DMS153 (cell line): Measurements from ENCODE around the gene SIPA1L2.

Experiments used
- DNase-seq: peaks from one replicate; lab custom pipeline; 2025; lab: John Stamatoyannopoulos, UW

The SIPA1L2 gene

DNA sequence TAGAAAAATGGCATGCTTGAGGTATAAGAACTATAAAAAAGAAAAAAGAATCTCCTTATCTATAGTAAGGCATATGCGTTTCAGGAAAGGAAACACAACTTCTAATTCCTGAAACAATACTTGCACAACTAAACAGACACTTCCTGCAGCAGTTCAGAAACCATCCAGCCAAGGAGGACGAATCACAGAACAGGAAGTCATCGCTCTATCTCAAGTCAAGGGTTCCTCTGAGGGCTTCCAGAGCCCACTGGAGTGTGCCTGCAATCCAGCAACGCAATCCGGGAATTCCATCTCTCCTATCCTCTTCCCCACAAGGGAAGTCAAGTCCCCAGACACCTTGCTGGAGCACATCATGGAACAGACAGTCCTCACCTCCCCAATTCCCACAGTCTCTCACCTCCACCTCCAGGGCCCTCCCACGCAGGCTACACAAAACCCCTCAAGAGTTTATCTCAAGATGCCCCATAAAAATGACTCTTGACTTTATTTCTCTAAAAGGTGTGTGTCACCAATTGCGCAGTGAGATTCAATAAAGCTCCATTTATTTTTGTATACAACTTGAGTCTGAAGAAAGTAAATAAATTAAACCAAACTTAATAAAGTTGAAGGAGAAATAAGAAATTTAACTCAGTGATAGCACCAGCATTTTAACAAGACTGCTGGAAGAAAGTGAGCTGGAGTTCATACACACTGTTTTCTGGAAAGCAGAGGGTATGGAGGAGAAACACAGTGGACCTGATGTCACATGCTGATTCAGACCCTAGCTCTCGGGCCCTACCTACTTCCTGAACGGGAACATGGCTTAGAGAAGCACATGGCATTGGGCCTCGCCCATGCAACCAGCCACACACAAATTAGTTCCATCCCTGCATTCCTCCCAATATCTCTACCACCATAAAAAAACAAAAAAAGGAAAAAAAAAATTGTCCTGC is 39.9 kb downstream of the SIPA1L2 start:
- no peak for DNase-seq

DNA sequence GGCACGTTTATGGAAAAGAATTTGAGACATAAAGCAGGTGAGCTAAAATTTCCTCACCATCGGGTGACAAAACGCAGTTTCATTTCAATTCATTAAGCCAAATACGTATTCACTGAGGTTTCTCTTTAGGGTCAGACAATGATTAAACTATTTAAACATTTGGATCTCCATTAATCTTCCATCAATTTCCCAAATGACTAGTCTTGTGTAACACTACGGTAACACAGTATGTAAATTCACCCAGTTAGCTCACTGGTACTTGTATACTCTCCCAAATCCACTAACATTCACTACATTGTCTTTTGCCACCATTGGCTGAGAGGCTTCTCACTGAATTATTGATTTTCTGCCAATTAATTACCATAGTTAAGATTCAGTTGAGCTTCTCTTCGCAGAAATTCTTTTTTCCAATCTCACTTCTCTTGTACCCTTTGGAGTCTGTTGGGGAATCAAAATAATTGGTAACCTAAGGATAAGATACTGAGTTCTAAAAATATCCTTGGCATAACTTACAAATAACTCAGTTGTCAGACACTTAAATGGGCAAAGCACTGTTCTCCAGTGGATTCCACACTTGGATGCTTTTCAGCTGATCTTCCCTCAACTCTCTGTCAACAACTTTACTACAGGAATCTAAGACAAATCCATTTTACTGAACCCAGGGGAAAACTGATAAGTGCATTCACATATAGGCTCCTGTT is 40.7 kb downstream of the SIPA1L2 start:
- DNase-seq, result no peak

DNA sequence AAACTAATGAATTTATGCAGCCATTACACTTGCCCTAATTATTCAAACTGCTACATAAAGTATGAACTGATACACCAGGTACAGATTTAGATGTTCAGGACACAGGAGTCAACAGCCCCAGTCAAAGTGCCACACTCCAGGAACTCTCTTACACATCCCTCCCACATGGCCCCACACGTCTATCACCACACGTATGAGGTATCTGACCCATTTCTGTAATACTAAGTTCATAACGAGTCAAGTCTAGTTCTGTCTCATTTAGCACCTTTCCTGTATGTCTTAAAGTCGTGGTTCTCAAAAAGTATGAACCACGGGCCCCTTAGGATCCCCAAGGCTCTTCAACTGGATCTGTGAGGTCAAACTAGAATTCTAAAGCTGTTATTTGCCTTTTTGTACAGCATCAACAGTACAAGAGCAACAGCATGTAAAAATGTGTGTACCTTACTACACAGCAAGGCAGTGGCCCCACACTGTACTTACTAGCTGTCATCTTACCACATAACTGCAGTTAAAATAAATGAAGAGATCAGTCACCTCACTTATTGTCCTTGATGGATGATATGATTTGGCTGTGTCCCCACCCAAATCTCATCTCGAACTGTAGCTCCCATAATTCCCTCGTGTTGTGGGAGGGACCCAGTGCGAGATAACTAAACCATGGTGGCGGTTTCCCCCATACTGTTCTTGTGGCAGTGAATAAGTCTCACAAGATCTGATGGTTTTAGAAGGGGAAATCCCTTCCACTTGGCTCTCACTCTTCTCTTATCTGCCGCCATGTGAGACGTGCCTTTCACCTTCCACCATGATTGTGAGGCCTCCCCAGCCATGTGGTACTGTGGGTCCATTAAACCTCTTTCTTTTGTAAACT is 42.6 kb downstream of the SIPA1L2 start:
- no peak for DNase-seq

DNA sequence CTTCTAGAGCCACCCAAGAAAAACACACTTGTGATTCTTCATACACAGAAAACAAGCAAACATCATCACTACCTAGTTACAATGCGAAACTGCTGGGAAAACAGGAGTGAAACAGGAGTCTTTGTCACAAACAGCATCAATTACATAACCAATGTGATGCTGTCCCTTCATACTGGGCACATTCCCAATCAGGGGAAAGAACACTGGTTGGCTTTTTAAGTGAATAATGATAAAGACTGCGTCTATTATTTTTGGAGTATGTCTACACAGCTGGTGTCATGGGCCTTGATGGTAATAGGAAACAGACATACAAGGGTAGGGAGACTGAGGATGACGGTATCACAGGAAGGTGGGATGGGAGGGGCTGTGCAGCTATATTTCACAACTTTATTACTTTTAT is 43.3 kb downstream of the SIPA1L2 start:
- DNase-seq, result peak; percentile 18

DNA sequence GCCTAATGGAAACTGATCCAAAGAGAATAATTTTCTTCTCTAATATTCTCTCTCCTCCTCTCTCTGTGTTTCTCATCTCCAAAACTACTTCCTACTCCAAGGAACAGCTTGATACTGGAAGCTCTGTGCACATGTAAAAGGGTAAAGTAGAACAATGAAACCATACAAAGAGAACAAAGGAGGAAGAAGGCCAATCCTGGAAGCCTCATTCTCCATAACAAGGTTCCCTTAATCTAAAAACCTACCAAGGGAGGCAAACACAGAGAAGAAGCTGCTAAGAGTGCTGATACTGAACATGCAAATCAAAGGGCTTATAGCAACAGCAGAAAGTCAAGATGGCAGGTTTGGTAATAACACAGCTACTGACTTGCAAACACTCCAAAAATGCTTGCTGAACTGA is 44.4 kb downstream of the SIPA1L2 start:
- DNase-seq, result no peak

DNA sequence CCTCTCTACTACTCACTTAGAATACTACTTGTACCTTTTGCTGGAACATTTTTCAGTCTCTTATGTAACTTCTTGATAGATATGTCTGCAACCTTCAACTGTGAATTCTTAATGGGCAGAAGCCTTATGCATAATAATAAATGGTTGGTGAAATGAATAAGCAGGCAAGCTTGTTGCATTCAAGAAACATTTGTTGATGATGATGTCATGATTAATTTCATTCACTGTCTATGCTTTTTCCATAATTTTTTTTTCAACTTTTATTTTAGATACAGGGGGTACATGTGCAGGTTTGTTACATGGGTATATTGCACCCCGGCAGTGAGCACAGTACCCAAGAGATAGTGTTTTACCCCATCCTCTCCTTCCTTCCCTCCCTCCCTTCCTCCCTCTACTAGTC is 48.0 kb downstream of the SIPA1L2 start:
- DNase-seq, result no peak
